HepG2 (cell line): ENCODE data around the gene SELENOS. TPM values are rescaled to one million over a fixed set of nuclear protein-coding genes. Genes with fewer than 3 reads are reported as not detected.

Experiments used
- ASH2L ChIP-seq: fragments of 300-600, 200-600 bp; sonication (generic); IDR thresholded peaks from 2 replicates; pipeline ENCODE4 v1.7.0; 2017; ENCODE audit warnings: low read depth, mild to moderate bottlenecking, moderate library complexity, mixed read lengths, low read length; ENCODE audit not compliant: insufficient read length
- ATRX ChIP-seq: sonication (generic); formaldehyde crosslinking; IDR thresholded peaks from 2 replicates; pipeline ENCODE4 v1.4.0; 2020; ENCODE audit warnings: missing genetic modification reagents, borderline replicate concordance
- FOXC1 ChIP-seq: sonication (generic); formaldehyde crosslinking; IDR thresholded peaks from 2 replicates; pipeline ENCODE4 v1.8.0; 2022; ENCODE audit warnings: mild to moderate bottlenecking, missing genetic modification reagents, borderline replicate concordance
- HDAC1 ChIP-seq: sonication (generic); formaldehyde crosslinking; IDR thresholded peaks from 2 replicates; pipeline ENCODE4 v1.5.1; 2020; ENCODE audit warnings: mild to moderate bottlenecking, missing genetic modification reagents
- JARID2 ChIP-seq: sonication (generic); formaldehyde crosslinking; IDR thresholded peaks from 2 replicates; pipeline ENCODE4 v1.8.1; 2023; ENCODE audit warnings: missing genetic modification reagents, inconsistent platforms; ENCODE audit not compliant: insufficient replicate concordance
- KLF9 ChIP-seq: IDR thresholded peaks from 2 replicates; pipeline ENCODE4 v1.6.1; 2016; ENCODE audit warnings: low read depth
- NR2F6 ChIP-seq, 2 experiments: IDR thresholded peaks; 2 replicates each; pipeline ENCODE4 v1.6.1; 2016; ENCODE audit warnings: antibody characterized with exemption in 1 of 2, mild to moderate bottlenecking in 1 of 2
- RAD21 ChIP-seq: fragments of 450-650 bp; formaldehyde crosslinking; IDR thresholded peaks from 2 replicates; pipeline ENCODE4 v1.5.0; 2020; ENCODE audit warnings: mild to moderate bottlenecking
- REXO4 ChIP-seq: sonication (generic); formaldehyde crosslinking; IDR thresholded peaks from 2 replicates; pipeline ENCODE4 v1.8.0; 2022; ENCODE audit warnings: missing genetic modification reagents, mild to moderate bottlenecking, borderline replicate concordance
- RXRB ChIP-seq: IDR thresholded peaks from 2 replicates; pipeline ENCODE4 v1.6.1; 2016; ENCODE audit warnings: borderline replicate concordance, missing genetic modification reagents, missing compliant biosample characterization
- SIN3A ChIP-seq: IDR thresholded peaks from 2 replicates; pipeline ENCODE4 v1.6.1; 2011; ENCODE audit warnings: low read depth, mild to moderate bottlenecking, control low read depth, low read length, borderline replicate concordance
- THYN1 ChIP-seq: sonication (generic); formaldehyde crosslinking; IDR thresholded peaks from 2 replicates; pipeline ENCODE4 v1.8.1; 2023; ENCODE audit warnings: low read depth, mild to moderate bottlenecking, moderate library complexity, missing genetic modification reagents, borderline replicate concordance
- YEATS2 ChIP-seq: sonication (generic); formaldehyde crosslinking; IDR thresholded peaks from 2 replicates; pipeline ENCODE4 v1.4.0; 2020; ENCODE audit warnings: missing genetic modification reagents, borderline replicate concordance
- YEATS4 ChIP-seq: sonication (generic); formaldehyde crosslinking; IDR thresholded peaks from 2 replicates; pipeline ENCODE4 v1.4.0; 2020; ENCODE audit warnings: missing genetic modification reagents, borderline replicate concordance
- ZNF136 ChIP-seq: sonication (generic); formaldehyde crosslinking; IDR thresholded peaks from 2 replicates; pipeline ENCODE4 v1.8.1; 2022; ENCODE audit warnings: low read depth, mild to moderate bottlenecking, moderate library complexity, missing genetic modification reagents
- ZNF552 ChIP-seq: sonication (generic); formaldehyde crosslinking; IDR thresholded peaks from 2 replicates; pipeline ENCODE4 v1.9.0; 2022; ENCODE audit warnings: missing genetic modification reagents, mild to moderate bottlenecking, borderline replicate concordance
- ZNF776 ChIP-seq: sonication (generic); formaldehyde crosslinking; IDR thresholded peaks from 2 replicates; pipeline ENCODE4 v1.4.0; 2020; ENCODE audit warnings: mild to moderate bottlenecking, missing genetic modification reagents
- ZNF891 ChIP-seq: sonication (generic); formaldehyde crosslinking; IDR thresholded peaks from 2 replicates; pipeline ENCODE4 v1.5.0; 2020; ENCODE audit warnings: mild to moderate bottlenecking, missing genetic modification reagents
- polyA plus RNA-seq, 8 experiments: library from polyadenylated mRNA; depleted of rRNA in 3 of 8; stranded (reverse) in 7 of 8; unstranded in 1 of 8; fragments of >200 nt; fragmentation: Illumina TruSeq in 4 of 8; extraction: Trizol in 4 of 8; gene quantifications; 2 replicates each; pipeline versions ENCODE4 v1.2.1 to v1.2.3, GENCODE V29; 2011 to 2016; ENCODE audit warnings: low read depth in 4 of 8, missing spikeins in 1 of 8, mixed read lengths in 1 of 8; ENCODE audit not compliant: insufficient read depth in 1 of 8
- total RNA-seq, 5 experiments: library from RNA; depleted of rRNA; stranded (reverse); fragments of >200 nt; fragmentation: Illumina TruSeq; extraction: Trizol; gene quantifications; 2 replicates each; pipeline ENCODE4 v1.2.3, GENCODE V29; 2016; ENCODE audit warnings: low read depth in 1 of 5
- TF ChIP-seq, protein P1 (sequence below), 2 experiments: IDR thresholded peaks; 2 replicates each; pipeline ENCODE4 v1.6.1; 2011 to 2012; ENCODE audit warnings: low read length in 2 of 2, borderline replicate concordance in 1 of 2, low read depth in 1 of 2, mild to moderate bottlenecking in 1 of 2, moderate library complexity in 1 of 2
- TF ChIP-seq, protein P2 (sequence below): IDR thresholded peaks from 2 replicates; pipeline ENCODE4 v1.6.1; 2016
- TF ChIP-seq, protein P3 (sequence below): sonication (generic); formaldehyde crosslinking; IDR thresholded peaks from 2 replicates; pipeline ENCODE4 v1.5.1; 2020; ENCODE audit warnings: missing genetic modification reagents, mild to moderate bottlenecking, borderline replicate concordance

Gene SELENOS
- total and polyA plus RNA-seq, 2 of the 13 experiments (the other 11 are each of a cell fraction or from before 2014, with no cell fraction given), result 63.0 to 66.1 TPM

DNA sequence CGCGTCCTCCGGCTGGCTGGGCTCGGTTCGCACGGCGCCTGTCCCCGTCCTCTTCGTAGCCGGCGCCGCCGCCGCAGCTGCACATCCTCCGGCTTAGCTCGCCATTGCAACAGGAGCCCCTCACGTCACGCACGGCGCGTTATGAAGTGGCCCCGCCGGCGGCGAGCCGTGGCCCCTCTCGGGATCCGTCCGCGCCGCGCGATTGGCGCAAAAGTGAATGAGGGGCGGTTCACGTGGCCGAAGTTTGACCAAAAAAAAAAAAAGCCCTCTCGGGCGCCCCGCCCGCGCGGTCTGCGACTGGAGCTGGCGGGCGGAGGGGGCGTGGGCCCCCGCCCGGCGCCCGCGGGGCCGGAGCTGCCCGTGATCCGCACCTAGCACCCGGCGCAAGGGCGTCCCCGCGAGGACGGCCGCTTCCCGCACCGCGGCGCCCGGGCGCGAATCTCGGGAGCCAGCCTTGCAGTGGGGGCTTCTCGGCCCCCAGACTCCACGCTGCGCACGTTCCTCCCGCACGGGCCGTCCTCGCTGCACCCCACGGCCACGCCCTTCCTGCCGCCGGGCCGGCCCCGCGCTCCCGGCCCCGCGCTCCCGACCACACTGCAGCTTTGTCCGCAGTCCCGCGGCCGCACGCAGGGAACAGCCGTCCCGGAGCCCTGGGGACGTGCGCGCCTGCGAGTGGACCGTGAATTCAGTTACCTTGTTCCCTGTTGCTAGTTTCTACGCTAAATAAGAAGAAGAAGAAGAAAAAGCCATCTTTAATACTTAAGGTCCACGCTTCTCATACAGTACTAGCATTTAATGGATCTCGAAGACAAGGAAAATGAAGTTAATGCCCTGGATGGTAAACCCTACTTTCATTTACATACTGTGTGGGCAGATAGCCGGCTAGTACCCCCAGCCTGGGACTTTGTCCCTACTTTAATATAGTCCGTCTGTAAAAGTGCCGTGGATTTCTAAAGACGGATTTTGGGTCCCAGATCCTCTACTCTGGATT, 25.2 kb downstream of the SELENOS start, which contains the start of gene CHSY1 (continued):
- TF ChIP-seq NR2F6 (IDR thresholded peaks at IDR 0.05) (no peak), NR2F6 (CRISPR knock-in tag; IDR thresholded peaks at IDR 0.05) (peak; percentile 24; the same call in 1 of the 2 replicates), ZNF891 (CRISPR knock-in tag) (peak; percentile 40; the same call in 1 of the 2 replicates), YEATS2 (peak; percentile 56; the same call in 1 of the 2 replicates), ASH2L (peak; percentile 56), REXO4 (CRISPR knock-in tag) (no peak), KLF9 (no peak), ZNF552 (CRISPR knock-in tag) (no peak), ZNF136 (CRISPR knock-in tag) (0 out of 2 replicates have a peak, but pooled peaks have one; percentile 37), ATRX (CRISPR knock-in tag) (no peak), ZNF776 (no peak), JARID2 (CRISPR knock-in tag) (no peak), FOXC1 (peak; percentile 33; the same call in 1 of the 2 replicates), YEATS4 (CRISPR knock-in tag) (peak; percentile 70; the same call in 1 of the 2 replicates), RXRB (CRISPR knock-in tag) (0 out of 2 replicates have a peak, but pooled peaks have one; percentile 21), SIN3A (peak; percentile 50; the same call in 1 of the 2 replicates), RAD21 (CRISPR knock-in tag) (peak; percentile 19), THYN1 (no peak), HDAC1 (CRISPR knock-in tag) (peak; percentile 65)
- TF ChIP-seq, protein P1, sequence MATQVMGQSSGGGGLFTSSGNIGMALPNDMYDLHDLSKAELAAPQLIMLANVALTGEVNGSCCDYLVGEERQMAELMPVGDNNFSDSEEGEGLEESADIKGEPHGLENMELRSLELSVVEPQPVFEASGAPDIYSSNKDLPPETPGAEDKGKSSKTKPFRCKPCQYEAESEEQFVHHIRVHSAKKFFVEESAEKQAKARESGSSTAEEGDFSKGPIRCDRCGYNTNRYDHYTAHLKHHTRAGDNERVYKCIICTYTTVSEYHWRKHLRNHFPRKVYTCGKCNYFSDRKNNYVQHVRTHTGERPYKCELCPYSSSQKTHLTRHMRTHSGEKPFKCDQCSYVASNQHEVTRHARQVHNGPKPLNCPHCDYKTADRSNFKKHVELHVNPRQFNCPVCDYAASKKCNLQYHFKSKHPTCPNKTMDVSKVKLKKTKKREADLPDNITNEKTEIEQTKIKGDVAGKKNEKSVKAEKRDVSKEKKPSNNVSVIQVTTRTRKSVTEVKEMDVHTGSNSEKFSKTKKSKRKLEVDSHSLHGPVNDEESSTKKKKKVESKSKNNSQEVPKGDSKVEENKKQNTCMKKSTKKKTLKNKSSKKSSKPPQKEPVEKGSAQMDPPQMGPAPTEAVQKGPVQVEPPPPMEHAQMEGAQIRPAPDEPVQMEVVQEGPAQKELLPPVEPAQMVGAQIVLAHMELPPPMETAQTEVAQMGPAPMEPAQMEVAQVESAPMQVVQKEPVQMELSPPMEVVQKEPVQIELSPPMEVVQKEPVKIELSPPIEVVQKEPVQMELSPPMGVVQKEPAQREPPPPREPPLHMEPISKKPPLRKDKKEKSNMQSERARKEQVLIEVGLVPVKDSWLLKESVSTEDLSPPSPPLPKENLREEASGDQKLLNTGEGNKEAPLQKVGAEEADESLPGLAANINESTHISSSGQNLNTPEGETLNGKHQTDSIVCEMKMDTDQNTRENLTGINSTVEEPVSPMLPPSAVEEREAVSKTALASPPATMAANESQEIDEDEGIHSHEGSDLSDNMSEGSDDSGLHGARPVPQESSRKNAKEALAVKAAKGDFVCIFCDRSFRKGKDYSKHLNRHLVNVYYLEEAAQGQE (IDR thresholded peaks at IDR 0.05; ENCODE audit: borderline replicate concordance in 1 of 2, low read depth in 1 of 2, low read length in 2 of 2), result no peak
- TF ChIP-seq, protein P2, sequence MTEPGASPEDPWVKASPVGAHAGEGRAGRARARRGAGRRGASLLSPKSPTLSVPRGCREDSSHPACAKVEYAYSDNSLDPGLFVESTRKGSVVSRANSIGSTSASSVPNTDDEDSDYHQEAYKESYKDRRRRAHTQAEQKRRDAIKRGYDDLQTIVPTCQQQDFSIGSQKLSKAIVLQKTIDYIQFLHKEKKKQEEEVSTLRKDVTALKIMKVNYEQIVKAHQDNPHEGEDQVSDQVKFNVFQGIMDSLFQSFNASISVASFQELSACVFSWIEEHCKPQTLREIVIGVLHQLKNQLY (CRISPR knock-in tag), result peak; percentile 87
- TF ChIP-seq, protein P3, sequence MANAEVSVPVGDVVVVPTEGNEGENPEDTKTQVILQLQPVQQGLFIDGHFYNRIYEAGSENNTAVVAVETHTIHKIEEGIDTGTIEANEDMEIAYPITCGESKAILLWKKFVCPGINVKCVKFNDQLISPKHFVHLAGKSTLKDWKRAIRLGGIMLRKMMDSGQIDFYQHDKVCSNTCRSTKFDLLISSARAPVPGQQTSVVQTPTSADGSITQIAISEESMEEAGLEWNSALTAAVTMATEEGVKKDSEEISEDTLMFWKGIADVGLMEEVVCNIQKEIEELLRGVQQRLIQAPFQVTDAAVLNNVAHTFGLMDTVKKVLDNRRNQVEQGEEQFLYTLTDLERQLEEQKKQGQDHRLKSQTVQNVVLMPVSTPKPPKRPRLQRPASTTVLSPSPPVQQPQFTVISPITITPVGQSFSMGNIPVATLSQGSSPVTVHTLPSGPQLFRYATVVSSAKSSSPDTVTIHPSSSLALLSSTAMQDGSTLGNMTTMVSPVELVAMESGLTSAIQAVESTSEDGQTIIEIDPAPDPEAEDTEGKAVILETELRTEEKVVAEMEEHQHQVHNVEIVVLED (CRISPR knock-in tag), result peak; percentile 75; the same call in 1 of the 2 replicates
